H1 (cell line): ENCODE measurements around the gene PGF. TPM values are rescaled to one million over a fixed set of nuclear protein-coding genes. Genes with fewer than 3 reads are reported as not detected.

Experiments used
- CTCF ChIA-PET: fragments of 300-600 bp; sonication (Branson Sonifier 250); formaldehyde crosslinking; loops from one replicate; lab custom pipeline; 2021; ENCODE audit not compliant: partially characterized antibody; lab: Charles Lee
- POLR2A ChIA-PET: fragments of 300-600 bp; sonication (Branson Sonifier 250); formaldehyde crosslinking; loops from one replicate; lab custom pipeline; 2021; ENCODE audit warnings: inconsistent platforms; ENCODE audit not compliant: partially characterized antibody; lab: Charles Lee
- DNase-seq, 2 experiments: peaks; one replicate each; pipeline versions ENCODE4 v3.0.0 to v3.0.0-alpha.2; 2010 to 2022; ENCODE audit warnings: low spot score in 2 of 2, low read depth in 1 of 2, mixed read lengths in 1 of 2
- FAIRE-seq: peaks from 2 replicates; lab custom pipeline; 2011; peaks lifted over from hg19 to GRCh38; lab: Jason Lieb, UNC
- H2AFZ ChIP-seq: 2 replicates; pipeline ENCODE4 v1.8.1; 2012; ENCODE audit warnings: low read length, inconsistent platforms
- H2AK5ac ChIP-seq: 2 replicates; pipeline ENCODE4 v1.6.1; 2013; ENCODE audit warnings: low read depth, low read length
- H2BK120ac ChIP-seq: replicated peaks from 2 replicates; pipeline ENCODE3; 2013; ENCODE audit warnings: low read depth, low read length, inconsistent platforms
- H2BK12ac ChIP-seq: 2 replicates; pipeline ENCODE4 v1.6.1; 2013; ENCODE audit warnings: low read depth, low read length
- H2BK15ac ChIP-seq: 2 replicates; pipeline ENCODE4 v1.6.1; 2013; ENCODE audit warnings: low read length
- H2BK20ac ChIP-seq: 2 replicates; pipeline ENCODE4 v1.6.1; 2013; ENCODE audit warnings: low read length
- H2BK5ac ChIP-seq: 2 replicates; pipeline ENCODE4 v1.6.1; 2013; ENCODE audit warnings: low read depth, low read length
- H3K14ac ChIP-seq: 2 replicates; pipeline ENCODE4 v1.6.1; 2013; ENCODE audit warnings: inconsistent platforms; ENCODE audit not compliant: insufficient read length
- H3K18ac ChIP-seq: 2 replicates; pipeline ENCODE4 v1.6.1; 2013; ENCODE audit warnings: low read length; ENCODE audit errors: extremely low read depth
- H3K23ac ChIP-seq: 2 replicates; pipeline ENCODE4 v1.6.1; 2013; ENCODE audit warnings: inconsistent platforms; ENCODE audit not compliant: insufficient read length
- H3K23me2 ChIP-seq: 2 replicates; pipeline ENCODE4 v1.6.1; 2013; ENCODE audit warnings: low read depth, low read length
- H3K27ac ChIP-seq: 2 replicates; pipeline ENCODE4 v1.6.1; 2011; ENCODE audit warnings: low read depth, low read length, inconsistent platforms
- H3K27me3 ChIP-seq, 4 experiments: replicated peaks in 1 of 4; 1 replicate in 1 of 4; 2 replicates in 3 of 4; pipeline versions ENCODE4 v1.6.1 to v1.8.1; 2011 to 2013; ENCODE audit warnings: low read length in 3 of 4, mild to moderate bottlenecking in 3 of 4, inconsistent platforms in 2 of 4, mixed read lengths in 2 of 4, moderate library complexity in 1 of 4; ENCODE audit not compliant: control insufficient read depth in 3 of 4, insufficient read depth in 3 of 4; ENCODE audit errors: extremely low read depth in 1 of 4
- H3K36me3 ChIP-seq, 4 experiments: 2 replicates each; pipeline versions ENCODE4 v1.6.1 to v1.8.1; 2011 to 2013; ENCODE audit warnings: mild to moderate bottlenecking in 4 of 4, low read length in 3 of 4, moderate library complexity in 2 of 4, control low read depth in 1 of 4, inconsistent platforms in 1 of 4; ENCODE audit not compliant: insufficient read depth in 4 of 4, control insufficient read depth in 2 of 4
- H3K4ac ChIP-seq: replicated peaks from 2 replicates; pipeline ENCODE3; 2013; ENCODE audit warnings: low read length, low read depth, mixed read lengths, inconsistent platforms; ENCODE audit not compliant: insufficient read length
- H3K4me1 ChIP-seq, 4 experiments: replicated peaks in 1 of 4; 1 replicate in 1 of 4; 2 replicates in 3 of 4; pipeline versions ENCODE4 v1.6.1 to v1.8.1; 2011 to 2013; ENCODE audit warnings: low read length in 3 of 4, inconsistent platforms in 2 of 4, mixed read lengths in 1 of 4; ENCODE audit not compliant: insufficient read depth in 4 of 4, control insufficient read depth in 3 of 4
- H3K4me2 ChIP-seq, 2 experiments: 2 replicates each; pipeline versions ENCODE4 v1.6.1 to v1.8.1; 2011 to 2013; ENCODE audit warnings: low read depth in 2 of 2, low read length in 2 of 2, control low read depth in 1 of 2, inconsistent platforms in 1 of 2, mild to moderate bottlenecking in 1 of 2; ENCODE audit not compliant: insufficient read depth in 1 of 2
- H3K4me3 ChIP-seq, 4 experiments: fragments of 200-600, 300-600 bp in 1 of 4; sonication (generic), shearing (Covaris generic), sonication (Bioruptor Twin) in 1 of 4; 2 replicates each; pipeline versions ENCODE4 v1.5.1 to v1.8.1; 2011 to 2016; ENCODE audit warnings: low read length in 4 of 4, low read depth in 3 of 4, control low read depth in 2 of 4, inconsistent platforms in 2 of 4, mild to moderate bottlenecking in 2 of 4, mixed read lengths in 1 of 4, moderate library complexity in 1 of 4; ENCODE audit not compliant: insufficient read depth in 2 of 4; ENCODE audit errors: extremely low read depth in 1 of 4
- H3K56ac ChIP-seq: replicated peaks from 2 replicates; pipeline ENCODE3; 2013; ENCODE audit warnings: low read depth, mild to moderate bottlenecking, mixed read lengths, low read length, inconsistent platforms; ENCODE audit not compliant: insufficient read length
- H3K79me1 ChIP-seq: 2 replicates; pipeline ENCODE4 v1.6.1; 2013; ENCODE audit warnings: low read depth, low read length, control low read depth
- H3K79me2 ChIP-seq, 2 experiments: 2 replicates each; pipeline versions ENCODE4 v1.6.1 to v1.8.1; 2012 to 2013; ENCODE audit warnings: low read length in 2 of 2, mild to moderate bottlenecking in 2 of 2, inconsistent platforms in 1 of 2; ENCODE audit not compliant: insufficient read depth in 2 of 2, control insufficient read depth in 1 of 2
- H3K9ac ChIP-seq, 4 experiments: replicated peaks in 1 of 4; 1 replicate in 1 of 4; 2 replicates in 3 of 4; pipeline versions ENCODE4 v1.6.1 to v1.8.1; 2011 to 2013; ENCODE audit warnings: low read depth in 3 of 4, low read length in 3 of 4, control low read depth in 2 of 4, mild to moderate bottlenecking in 2 of 4, moderate library complexity in 2 of 4, inconsistent platforms in 1 of 4; ENCODE audit errors: extremely low read depth in 1 of 4
- H3K9me3 ChIP-seq, 2 experiments: 2 replicates each; pipeline versions ENCODE4 v1.6.1 to v1.8.1; 2012 to 2013; ENCODE audit warnings: mild to moderate bottlenecking in 2 of 2, moderate library complexity in 2 of 2, control low read depth in 1 of 2, inconsistent platforms in 1 of 2, low read depth in 1 of 2, low read length in 1 of 2, mixed read lengths in 1 of 2; ENCODE audit not compliant: insufficient read depth in 2 of 2
- H4K20me1 ChIP-seq, 2 experiments: replicated peaks in 1 of 2; 2 replicates each; pipeline versions ENCODE3 to v1.8.1; 2011 to 2013; ENCODE audit warnings: inconsistent platforms in 2 of 2, low read length in 2 of 2, mild to moderate bottlenecking in 1 of 2; ENCODE audit not compliant: insufficient read depth in 2 of 2, control insufficient read depth in 1 of 2
- H4K5ac ChIP-seq: 2 replicates; pipeline ENCODE4 v1.6.1; 2013; ENCODE audit warnings: low read length, low read depth, mixed read lengths, inconsistent platforms; ENCODE audit not compliant: insufficient read length
- H4K8ac ChIP-seq: 2 replicates; pipeline ENCODE4 v1.8.0; 2013; ENCODE audit warnings: mild to moderate bottlenecking, moderate library complexity, low read length, inconsistent platforms; ENCODE audit not compliant: insufficient read depth; ENCODE audit errors: extremely low read depth
- H4K91ac ChIP-seq: replicated peaks from 2 replicates; pipeline ENCODE3; 2013; ENCODE audit warnings: low read length, mixed read lengths, inconsistent platforms; ENCODE audit not compliant: insufficient read length
- POLR2A ChIP-seq, 2 experiments: IDR thresholded peaks; 1 replicate in 1 of 2; 2 replicates in 1 of 2; pipeline ENCODE4 v1.6.1; 2011; ENCODE audit warnings: low read depth in 2 of 2, low read length in 2 of 2, mild to moderate bottlenecking in 2 of 2; ENCODE audit errors: control extremely low read depth in 1 of 2
- WGBS, 2 experiments: shearing (Covaris generic) in 1 of 2; methylation state at CpG; one replicate each; pipeline versions ENCODE4 v1.1.6 to v1.1.7; 2013 to 2015; ENCODE audit warnings: low lambda C conversion rate in 2 of 2, mixed read lengths in 2 of 2, inconsistent platforms in 1 of 2, low coverage in 1 of 2, missing lambda C conversion rate in 1 of 2; ENCODE audit not compliant: insufficient replicate concordance in 2 of 2, insufficient coverage in 1 of 2, insufficient read length in 1 of 2; ENCODE audit errors: extremely low coverage in 1 of 2, missing lambda C conversion rate in 1 of 2; 5-methylcytosine and 5-hydroxymethylcytosine counted together
- polyA plus RNA-seq, 7 experiments: library from polyadenylated mRNA; depleted of rRNA in 3 of 7; stranded (reverse) in 5 of 7; unstranded in 2 of 7; fragments of >200 nt in 5 of 7; fragments of 200-250 nt in 2 of 7; gene quantifications; 1 replicate in 5 of 7; 2 replicates in 1 of 7; 4 replicates in 1 of 7; pipeline versions ENCODE4 v1.2.1 to v1.2.3, GENCODE V29; 2011 to 2013; ENCODE audit warnings: missing spikeins in 2 of 7, mixed read lengths in 2 of 7
- total RNA-seq: library from RNA; stranded (reverse); fragmentation: NEBNext Ultra II Directional; extraction: Animal tissue kit (Norgen Biotek cat#: 25700); gene quantifications from 2 replicates; pipeline ENCODE4 v1.2.1, GENCODE V29; 2021
- TF ChIP-seq, protein P1 (sequence below): IDR thresholded peaks from 2 replicates; pipeline ENCODE4 v1.6.1; 2012; ENCODE audit warnings: inconsistent platforms

Gene PGF
- total and polyA plus RNA-seq, 2 of the 8 experiments (the other 6 are each of a cell fraction or from before 2014, with no cell fraction given), result 2.1 to 4.1 TPM

GRCh38 chr14:74973003-74973653 is 17.7 kb upstream of the PGF start:
- FAIRE-seq, result no peak
- peak overlapping the region; percentile 25; the same call in 1 of the 2 replicates for H2BK15ac ChIP-seq

More at GRCh38 chr14:74973003-74973653, 17.7 kb upstream of the PGF start:
- Histone ChIP-seq H3K27me3 (0 out of 7 replicates have a peak, but pooled peaks cover 0 to 2% (median 0%) of the 10 kb centered on the region in 4 experiments), H3K14ac (no peak overlapping the region), H3K4me2 (no peak overlapping the region), H3K23me2 (no peaks in the 10 kb centered on the region), H3K79me1 (no peaks in the 10 kb centered on the region), H2BK120ac (peak overlapping the region; percentile 31), H2AFZ (no peak overlapping the region), H4K8ac (peak overlapping the region; percentile 75; the same call in 1 of the 2 replicates), H2BK20ac (no peak overlapping the region), H3K18ac (peak overlapping the region; percentile 32; the same call in 1 of the 2 replicates), H3K23ac (no peak overlapping the region), H3K9ac (no peak overlapping the region), H3K79me2 (no peaks in the 10 kb centered on the region), H3K9me3 (no peaks in the 10 kb centered on the region), H3K27ac (no peak overlapping the region), H4K91ac (peak overlapping the region; percentile 53), H2AK5ac (no peak overlapping the region), H4K5ac (no peak overlapping the region), H4K20me1 (no peaks in the 10 kb centered on the region), H3K4ac (peak overlapping the region; percentile 39), H3K4me1 (peaks cover 5 to 14% (median 9%) of the 10 kb centered on the region in 4 experiments; a peak in 6 of 7 replicates), H2BK12ac (peak overlapping the region; percentile 68; the same call in 1 of the 2 replicates), H3K36me3 (no peaks in the 10 kb centered on the region), H3K56ac (no peak overlapping the region), H3K4me3 (no peak overlapping the region), H2BK5ac (0 out of 2 replicates have a peak overlapping the region, but pooled peaks have one; percentile 71)
- TF ChIP-seq POLR2A (IDR thresholded peaks at IDR 0.05; ENCODE audit: control extremely low read depth in 1 of 2, low read depth in 2 of 2, low read length in 2 of 2), result no peak
- TF ChIP-seq, protein P1, sequence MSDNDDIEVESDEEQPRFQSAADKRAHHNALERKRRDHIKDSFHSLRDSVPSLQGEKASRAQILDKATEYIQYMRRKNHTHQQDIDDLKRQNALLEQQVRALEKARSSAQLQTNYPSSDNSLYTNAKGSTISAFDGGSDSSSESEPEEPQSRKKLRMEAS, result 0 out of 2 replicates have a peak, but pooled peaks have one; percentile 20
- CTCF ChIA-PET, result interaction anchor here (0.5 to 6.1 kb wide), 8 partner anchors 11 to 63 kb away, joined by 3 to 33 read pairs (median 5); partner anchors contain the start of genes PGF and RPS6KL1
- 83% methylated on average over 15 of the region's 15 CpGs; no CpG with 5 or more reads in 1 of the 2 experiments for WGBS, 2 experiments
- DNase-seq, result no peak
- POLR2A ChIA-PET, result interaction anchor here (0.9 to 1.7 kb wide), 3 partner anchors 14 to 51 kb away, joined by 3 to 5 read pairs (median 3); partner anchors contain the start of gene RPS6KL1
